GM18951 (cell line): ENCODE results near the gene SMOC2.

Experiments used
- POLR2A ChIP-seq: IDR thresholded peaks from 4 replicates; pipeline ENCODE4 v1.6.1; 2011; ENCODE audit warnings: mild to moderate bottlenecking; ENCODE audit not compliant: insufficient read length, insufficient read depth; ENCODE audit errors: extremely low read depth
- in situ Hi-C: fragments of 300-500 bp; cut with MboI; formaldehyde crosslinking; loops from one replicate; pipeline ENCODE4 v1.12.0; 2022; ENCODE audit warnings: low sequenced_read_pairs, mixed read lengths, inconsistent platforms; ENCODE audit not compliant: unreplicated experiment

SMOC2 gene

DNA sequence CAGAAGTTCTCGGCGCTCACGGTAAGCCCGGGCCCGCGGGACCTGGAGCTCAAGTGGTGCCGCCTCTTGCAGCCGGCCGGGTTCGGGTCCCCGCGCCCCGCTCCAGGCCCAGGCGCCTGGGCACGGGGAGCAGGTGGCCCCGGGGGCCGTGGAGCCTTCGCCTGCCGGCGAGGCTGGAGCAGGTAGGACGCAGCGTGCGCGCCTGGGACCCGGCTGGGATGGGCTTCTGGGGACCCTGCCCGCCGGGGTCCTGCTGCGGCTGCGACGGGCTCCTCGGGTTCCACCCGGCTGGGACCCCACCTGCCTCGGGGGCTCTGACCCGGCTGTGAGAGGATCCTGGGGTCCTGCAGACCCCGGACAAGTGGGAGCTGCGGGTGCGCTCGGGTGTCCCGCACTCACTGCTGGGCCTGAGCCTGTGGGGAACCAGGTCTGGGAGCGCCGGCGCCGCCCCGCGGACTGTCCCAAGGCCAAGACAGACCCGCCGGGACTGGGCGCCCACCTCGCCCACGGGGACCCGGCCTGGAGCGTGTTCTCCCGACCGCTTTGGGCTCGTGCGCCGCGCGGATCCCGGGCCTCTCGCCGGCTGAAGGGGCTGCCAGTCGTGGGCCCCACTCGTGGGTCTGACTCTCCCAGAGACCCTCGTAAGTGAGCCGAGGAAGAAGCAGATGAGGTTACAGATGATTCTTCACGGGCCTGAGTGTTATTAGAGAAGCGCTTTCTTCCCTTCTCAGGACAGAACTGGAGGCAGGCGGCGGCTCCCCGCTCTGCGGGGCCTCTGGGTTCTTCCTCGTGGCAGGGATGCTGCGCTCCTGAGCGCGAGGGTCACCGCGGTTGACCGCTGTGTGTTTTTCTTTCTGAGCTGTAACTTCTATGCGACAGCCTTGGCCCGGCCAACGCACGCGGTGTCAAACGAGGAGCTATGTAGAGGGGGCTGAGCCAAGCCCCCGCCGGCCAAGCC is 729 bp downstream of the SMOC2 start:
- in situ Hi-C loops, result no loop called here
- no peak for TF ChIP-seq POLR2A

DNA sequence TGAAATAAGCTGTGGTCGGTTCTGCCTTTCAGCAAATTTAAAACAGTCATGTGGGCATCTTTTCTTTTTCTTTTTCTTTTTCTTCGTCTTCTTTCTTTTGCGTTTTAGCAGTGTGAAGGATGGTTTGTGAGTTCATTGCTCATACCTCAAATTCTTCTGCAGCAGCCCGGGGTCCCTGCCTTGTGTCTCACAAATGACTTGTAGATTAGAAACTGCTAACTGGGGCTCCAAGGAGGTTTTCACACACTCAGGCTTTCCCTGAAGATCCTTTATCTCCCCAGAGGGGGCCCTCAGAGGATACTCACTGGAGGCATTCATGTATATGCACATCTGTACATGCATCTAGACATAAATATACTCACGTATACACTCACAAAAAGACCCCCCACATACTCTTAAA is 1.7 kb downstream of the SMOC2 start:
- in situ Hi-C loops, result no loop called here
- no peak for TF ChIP-seq POLR2A

DNA sequence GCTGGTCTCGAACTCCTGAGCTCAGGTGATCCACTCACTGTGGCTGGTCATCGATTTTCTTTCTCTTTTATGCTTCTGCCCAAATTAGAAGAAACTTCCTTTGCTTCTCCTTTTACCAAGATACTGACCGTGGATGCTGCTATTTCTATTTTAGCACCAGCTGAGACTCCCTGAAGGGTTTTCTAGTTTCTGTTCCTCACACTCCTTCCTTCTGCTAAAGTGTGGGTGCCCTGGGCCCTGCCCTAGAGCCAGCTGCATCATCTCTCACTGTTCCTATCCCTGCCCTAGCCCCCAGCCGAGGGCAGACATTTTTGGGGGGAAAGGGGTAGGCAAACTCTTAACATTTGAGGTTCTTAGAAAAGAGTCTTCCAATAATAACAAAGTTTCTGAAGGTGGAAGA is 6.3 kb downstream of the SMOC2 start:
- in situ Hi-C loops, result no loop called here
- TF ChIP-seq POLR2A, result no peak

DNA sequence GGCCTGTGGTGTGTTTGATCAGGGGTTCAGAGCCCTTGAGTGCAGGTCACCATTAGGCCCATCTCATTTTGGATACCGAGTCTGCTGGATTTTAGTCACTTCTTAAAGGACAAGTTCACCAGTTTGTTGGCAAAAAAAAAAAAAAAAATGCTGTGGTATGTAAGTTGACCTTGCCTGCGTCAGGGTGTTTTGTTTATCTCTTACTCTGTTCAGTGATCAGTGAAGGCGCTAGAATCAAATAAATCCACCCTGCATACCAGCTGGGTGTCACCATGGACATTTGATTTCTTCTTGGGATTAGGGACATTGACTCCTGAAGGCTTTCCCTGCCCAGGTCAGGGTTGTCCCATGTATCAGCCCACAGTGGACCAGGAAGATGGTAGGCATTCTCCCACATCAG is 6.7 kb downstream of the SMOC2 start:
- in situ Hi-C loops, result no loop called here
- TF ChIP-seq POLR2A, result no peak

DNA sequence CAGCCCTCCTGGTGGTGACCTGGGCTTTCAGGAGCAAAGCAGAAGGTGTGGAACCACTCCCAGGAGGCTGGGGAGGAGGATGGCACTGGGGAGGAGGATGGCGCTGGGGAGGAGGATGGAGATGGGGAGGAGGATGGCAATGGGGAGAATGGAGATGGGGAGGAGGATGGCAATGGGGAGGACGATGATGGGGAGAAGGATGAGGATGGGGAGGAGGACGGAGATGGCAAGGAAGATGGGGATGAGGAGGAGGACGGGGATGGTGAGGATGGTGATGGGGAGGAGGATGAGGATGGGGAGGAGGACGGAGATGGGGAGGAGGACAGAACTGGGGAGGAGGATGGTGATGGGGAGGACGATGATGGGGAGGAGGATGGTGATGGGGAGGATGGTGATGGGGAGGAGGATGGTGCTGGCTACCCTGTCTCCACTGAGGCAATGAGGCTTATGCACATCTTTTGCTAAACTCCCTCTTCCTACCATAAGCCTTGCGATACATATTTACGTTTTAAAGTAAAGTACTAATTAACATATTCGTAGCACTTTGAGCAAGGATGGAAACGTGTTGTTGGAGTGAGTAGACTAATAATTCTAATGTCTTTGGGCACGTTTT is 7.4 kb downstream of the SMOC2 start:
- in situ Hi-C loops, result no loop called here
- TF ChIP-seq POLR2A, result no peak

DNA sequence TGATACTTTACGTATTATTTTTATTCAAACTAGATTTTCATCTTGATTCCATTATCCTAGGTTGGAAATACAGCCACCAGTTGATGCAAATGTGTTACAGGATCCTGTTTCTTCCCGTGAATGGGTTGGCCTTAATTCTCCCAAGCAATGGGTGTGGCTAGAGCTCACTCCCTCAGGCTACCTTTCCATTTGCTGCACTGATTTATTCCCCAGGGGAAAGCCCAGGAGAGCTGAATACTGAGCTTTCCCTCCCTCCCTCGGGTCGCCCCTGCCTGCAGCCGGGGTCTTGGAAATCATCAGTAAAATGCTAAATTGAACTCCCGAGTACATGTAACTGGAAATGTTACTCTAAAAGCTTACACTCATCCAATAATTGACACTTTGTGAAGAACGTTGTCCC is 9.9 kb downstream of the SMOC2 start:
- in situ Hi-C loops, result no loop called here
- TF ChIP-seq POLR2A, result no peak

DNA sequence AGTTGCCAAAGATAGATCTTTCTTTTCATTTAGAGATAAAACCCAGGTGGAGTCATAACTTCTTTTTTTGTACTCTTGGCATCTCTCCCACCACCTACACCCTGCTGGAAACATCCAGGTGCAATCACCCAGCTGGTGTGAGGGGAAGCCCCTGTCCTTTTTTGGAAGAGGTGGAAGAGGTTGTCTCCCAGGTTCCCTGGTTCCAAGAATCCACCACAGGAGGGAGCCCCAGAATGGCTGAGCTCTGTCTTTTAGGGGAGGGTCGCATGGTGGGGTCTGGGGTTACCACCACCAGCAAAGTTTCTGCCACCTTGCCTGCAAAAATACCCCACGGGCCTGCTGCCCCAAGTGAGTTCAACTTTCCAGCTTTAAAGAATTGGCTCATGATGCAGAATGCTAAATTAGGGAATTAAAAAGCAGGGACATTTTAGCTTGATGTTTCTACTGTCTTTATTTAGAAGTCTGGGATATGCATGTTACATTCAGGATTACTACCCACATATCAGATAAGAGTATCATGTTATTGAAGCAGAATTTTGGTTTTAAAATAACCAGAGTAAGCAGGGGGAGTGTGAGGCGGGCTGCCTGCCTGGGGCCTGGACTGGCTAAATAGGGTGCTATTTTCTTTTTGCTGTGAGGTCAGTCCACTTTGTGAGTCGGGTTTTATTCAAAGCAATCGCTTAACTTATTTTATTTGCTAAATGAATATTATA is 11.0 kb downstream of the SMOC2 start:
- in situ Hi-C loops, result no loop called here

DNA sequence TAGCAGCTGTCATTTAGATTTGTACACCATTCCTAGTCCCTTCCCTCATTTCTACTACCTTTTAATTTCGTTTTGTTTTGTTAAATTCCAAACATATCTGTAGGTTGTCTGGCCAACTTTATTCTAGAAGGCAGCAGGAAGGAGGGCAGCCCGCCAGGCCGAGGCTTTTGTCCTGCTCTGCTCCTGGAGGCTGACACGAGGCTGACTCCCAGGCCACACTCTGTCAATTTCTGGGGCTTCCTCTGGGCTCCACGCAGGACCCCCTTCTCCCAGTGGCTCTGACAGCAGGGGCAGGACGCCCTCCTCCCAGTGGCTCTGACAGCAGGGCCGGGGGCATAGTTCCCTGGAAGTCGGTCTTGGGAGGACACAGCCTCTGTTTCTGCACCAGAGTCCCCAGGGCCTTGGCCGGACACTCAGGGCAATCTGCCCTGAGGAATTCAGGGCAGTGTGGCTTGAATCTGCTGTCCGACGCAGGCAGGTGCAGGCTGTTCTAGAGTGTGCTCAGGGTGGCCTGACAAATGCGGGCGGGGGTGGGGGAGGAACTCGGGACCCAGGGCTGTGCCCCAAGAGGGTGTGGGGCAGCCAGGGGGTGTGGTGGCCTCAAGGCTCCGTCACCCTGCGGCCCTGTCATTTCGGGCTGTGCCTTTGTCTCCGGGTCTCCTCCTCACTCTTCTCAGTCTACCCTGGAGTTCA is 11.8 kb downstream of the SMOC2 start:
- in situ Hi-C loops, result no loop called here
- TF ChIP-seq POLR2A, result no peak

More for the DNA sequence above, 11.0 kb downstream of the SMOC2 start:
- no peak for TF ChIP-seq POLR2A

DNA sequence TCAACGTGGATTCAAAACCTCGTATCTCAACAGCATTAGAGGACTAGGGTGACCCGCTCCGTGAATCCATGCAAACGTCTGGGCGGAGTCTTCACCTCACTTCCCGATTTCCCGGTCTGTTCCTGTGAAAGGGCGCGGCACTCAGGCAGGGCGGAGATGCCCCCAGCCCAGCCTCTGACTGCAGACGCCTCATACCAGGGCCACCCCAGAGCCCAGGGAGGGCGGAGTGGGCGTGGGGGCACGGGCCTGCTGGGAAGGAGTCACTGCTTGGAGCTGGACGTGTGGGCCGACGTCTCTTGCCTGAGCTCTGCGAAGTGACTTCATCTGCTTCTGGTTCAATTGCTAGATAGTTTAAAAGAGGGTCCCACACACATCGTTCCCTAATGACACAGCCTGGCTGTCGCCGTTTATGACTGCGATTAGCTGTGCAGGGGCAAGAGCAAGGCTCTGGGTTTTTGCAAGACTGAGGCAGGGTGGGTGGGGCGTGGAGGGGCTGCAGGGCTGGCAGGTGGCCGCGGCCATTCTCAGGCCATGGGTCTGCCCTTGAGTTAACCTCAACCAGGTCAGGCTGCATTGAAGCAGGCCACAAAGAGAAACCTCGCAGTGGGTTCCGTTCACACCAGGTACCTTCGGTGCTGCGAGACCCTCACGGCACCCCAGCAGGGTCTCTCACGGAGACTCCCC is 15.0 kb downstream of the SMOC2 start:
- in situ Hi-C loops, result no loop called here
- TF ChIP-seq POLR2A, result no peak

DNA sequence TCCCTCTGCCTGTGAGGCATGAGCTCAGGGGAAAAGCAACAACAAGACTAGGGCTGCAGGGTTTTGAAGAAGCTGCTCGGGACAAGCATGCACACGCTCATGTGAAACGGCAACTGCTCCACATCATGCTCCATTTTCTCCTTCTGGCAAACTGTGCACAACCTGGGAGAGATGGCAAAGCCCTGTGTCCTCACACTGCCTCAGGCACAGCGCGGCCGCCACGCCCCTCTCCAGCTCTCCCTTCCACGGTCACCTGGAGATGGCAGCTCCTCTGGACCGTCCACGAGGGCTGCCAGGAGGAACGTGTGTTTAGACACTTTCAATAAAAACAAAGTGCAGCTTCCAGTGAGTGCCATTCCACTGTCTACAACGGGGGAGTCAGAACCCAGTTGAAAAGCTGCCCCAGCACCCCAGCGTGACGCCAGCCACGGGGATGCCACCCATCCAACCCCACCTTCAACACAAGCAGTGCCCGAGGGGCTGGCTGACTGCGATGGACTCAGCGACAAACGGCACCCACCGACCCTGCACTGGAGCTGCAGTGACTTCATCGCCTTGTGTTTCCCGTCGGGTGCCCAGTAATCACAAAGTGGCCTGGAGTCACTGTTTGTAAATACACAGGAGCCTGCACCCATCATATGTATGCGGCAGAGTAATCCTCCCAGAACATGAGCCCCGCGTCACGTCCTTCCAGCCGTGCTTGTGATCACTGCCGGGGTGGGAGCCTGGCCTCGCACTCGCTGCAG is 16.1 kb downstream of the SMOC2 start:
- TF ChIP-seq POLR2A, result no peak
- in situ Hi-C loops, result no loop called here

DNA sequence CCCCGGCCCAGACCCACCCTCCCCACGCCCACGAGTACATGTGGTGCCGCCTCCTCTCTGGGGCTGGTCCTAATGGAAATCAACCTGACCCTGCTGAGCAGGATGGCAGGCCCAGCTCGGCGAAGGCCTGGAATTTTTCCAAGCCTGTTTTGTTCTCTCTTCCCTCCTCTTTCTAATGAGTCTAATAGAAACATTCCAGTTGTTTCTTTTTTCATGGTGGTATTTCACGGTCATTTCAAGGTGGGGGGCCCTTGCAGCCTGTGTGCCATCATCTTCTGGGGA is 16.6 kb downstream of the SMOC2 start:
- in situ Hi-C loops, result no loop called here
- no peak for TF ChIP-seq POLR2A

DNA sequence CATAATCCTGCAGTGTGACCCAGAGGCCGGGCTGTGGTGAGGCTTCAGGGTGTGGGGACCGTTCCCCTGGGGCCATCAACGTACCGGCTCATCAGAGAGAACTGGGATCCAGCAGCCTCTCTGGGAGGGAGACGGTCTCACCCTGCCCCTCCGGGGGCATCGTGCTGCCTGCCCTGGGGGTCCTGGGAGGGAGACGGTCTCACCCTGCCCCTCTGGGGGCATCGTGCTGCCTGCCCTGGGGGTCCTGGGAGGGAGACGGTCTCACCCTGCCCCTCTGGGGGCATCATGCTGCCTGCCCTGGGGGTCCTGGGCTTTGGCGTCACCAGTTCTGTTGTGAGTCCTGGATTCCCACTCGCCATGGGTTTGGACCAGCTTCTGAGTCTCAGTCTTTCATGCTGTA is 17.1 kb downstream of the SMOC2 start:
- TF ChIP-seq POLR2A, result no peak
- in situ Hi-C loops, result no loop called here
